ENCODE data around the gene PRM2.

GRCh38 chr16:11285842-11286241 is 9.6 kb upstream of the PRM2 start:
- no peak for TF ChIP-seq EZH2 (IDR thresholded peaks at IDR 0.05; ENCODE audit: borderline replicate concordance, low read depth, low read length, severe bottlenecking)
- TF ChIP-seq, protein P1, sequence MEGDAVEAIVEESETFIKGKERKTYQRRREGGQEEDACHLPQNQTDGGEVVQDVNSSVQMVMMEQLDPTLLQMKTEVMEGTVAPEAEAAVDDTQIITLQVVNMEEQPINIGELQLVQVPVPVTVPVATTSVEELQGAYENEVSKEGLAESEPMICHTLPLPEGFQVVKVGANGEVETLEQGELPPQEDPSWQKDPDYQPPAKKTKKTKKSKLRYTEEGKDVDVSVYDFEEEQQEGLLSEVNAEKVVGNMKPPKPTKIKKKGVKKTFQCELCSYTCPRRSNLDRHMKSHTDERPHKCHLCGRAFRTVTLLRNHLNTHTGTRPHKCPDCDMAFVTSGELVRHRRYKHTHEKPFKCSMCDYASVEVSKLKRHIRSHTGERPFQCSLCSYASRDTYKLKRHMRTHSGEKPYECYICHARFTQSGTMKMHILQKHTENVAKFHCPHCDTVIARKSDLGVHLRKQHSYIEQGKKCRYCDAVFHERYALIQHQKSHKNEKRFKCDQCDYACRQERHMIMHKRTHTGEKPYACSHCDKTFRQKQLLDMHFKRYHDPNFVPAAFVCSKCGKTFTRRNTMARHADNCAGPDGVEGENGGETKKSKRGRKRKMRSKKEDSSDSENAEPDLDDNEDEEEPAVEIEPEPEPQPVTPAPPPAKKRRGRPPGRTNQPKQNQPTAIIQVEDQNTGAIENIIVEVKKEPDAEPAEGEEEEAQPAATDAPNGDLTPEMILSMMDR (IDR thresholded peaks at IDR 0.05; ENCODE audit: borderline replicate concordance, extremely low read depth, low read length, poor library complexity, severe bottlenecking): no peak
